ENCODE results near the gene PCYT2.
A peak's percentile ranks its signal among the peaks of the same experiment; 100 is the strongest.

Gene PCYT2

GRCh38 chr17:81926451-81927151 lies 15.4 kb upstream of the PCYT2 start (continued):
- TF ChIP-seq ZBTB6 (tag by site-specific recombination; IDR thresholded peaks at IDR 0.05) (no peak), ZBTB7A (tag by site-specific recombination; IDR thresholded peaks at IDR 0.05; ENCODE audit: low read depth) (peak; percentile 85)

GRCh38 chr17:81925860-81926450 lies 14.8 kb upstream of the PCYT2 start:
- no peak for TF ChIP-seq OSR2 (tag by site-specific recombination; IDR thresholded peaks at IDR 0.05)
- peak; percentile 63; the same call in 1 of the 2 replicates for TF ChIP-seq ZSCAN4 (tag by site-specific recombination; IDR thresholded peaks at IDR 0.05)
- no peak for TF ChIP-seq ZFP3 (tag by site-specific recombination; IDR thresholded peaks at IDR 0.05; ENCODE audit: low read depth)
- 0 out of 2 replicates have a peak, but pooled peaks have one; percentile 7 for TF ChIP-seq ZNF398 (tag by site-specific recombination; IDR thresholded peaks at IDR 0.05)
- 0 out of 2 replicates have a peak, but pooled peaks have one; percentile 51 for TF ChIP-seq HIC1 (tag by site-specific recombination; IDR thresholded peaks at IDR 0.05)
- no peak for TF ChIP-seq ZNF146 (tag by site-specific recombination; IDR thresholded peaks at IDR 0.05)
- no peak for TF ChIP-seq ZNF670 (tag by site-specific recombination; IDR thresholded peaks at IDR 0.05; ENCODE audit: low read depth)
- peak overlapping the region; percentile 79 for H3K4me3 ChIP-seq (ENCODE audit: low read depth, low read length)
- POLR2A ChIA-PET = interaction anchor here (0.5 to 3.2 kb wide), 17 partner anchors 9 to 1377 kb away, joined by 3 to 22 read pairs (median 4); partner anchors contain the start of genes ARL16, DCXR, HGS and LRRC45
- H3K27ac ChIP-seq (ENCODE audit: extremely low read depth, low read depth, low read length) = peak overlapping the region; percentile 90
- no peaks in the 10 kb centered on the region for H3K9me3 ChIP-seq (ENCODE audit: control insufficient read depth, insufficient read depth, low read depth, low read length)
- H3K36me3 ChIP-seq (ENCODE audit: control insufficient read depth in 2 of 2, insufficient read depth in 1 of 2, low read length in 2 of 2) = peaks cover 6 to 18% of the 10 kb centered on the region in 2 experiments; a peak in 1 of 3 replicates
- H3K4me1 ChIP-seq (ENCODE audit: control insufficient read depth, insufficient read depth, low read length) = peaks cover 3% of the 10 kb centered on the region; the same call in 1 of the 2 replicates
- CTCF ChIA-PET = interaction anchor here (0.7 to 1.7 kb wide), 4 partner anchors 9 to 113 kb away, joined by 3 to 11 read pairs (median 4); partner anchors contain the start of gene PCYT2

- no peak overlapping the region for H3K27ac ChIP-seq (ENCODE audit: extremely low read depth, low read depth, low read length)
- peaks cover 6 to 29% of the 10 kb centered on the region in 2 experiments; a peak in 1 of 3 replicates for H3K36me3 ChIP-seq (ENCODE audit: control insufficient read depth in 2 of 2, insufficient read depth in 1 of 2, low read length in 2 of 2)
- H3K9me3 ChIP-seq (ENCODE audit: control insufficient read depth, insufficient read depth, low read depth, low read length) = no peaks in the 10 kb centered on the region
- CTCF ChIA-PET = interaction anchor here (0.5 to 1.2 kb wide), 7 partner anchors 11 to 158 kb away, joined by 3 to 4 read pairs (median 3); partner anchors contain the start of gene PCYT2
- POLR2A ChIA-PET = interaction anchor here (0.6 to 3.2 kb wide), 10 partner anchors 8 to 1376 kb away, joined by 3 to 22 read pairs (median 4); partner anchors contain the start of genes DCXR, LRRC45, MRPL12 and SIRT7
- H3K4me3 ChIP-seq (ENCODE audit: low read depth, low read length) = no peak overlapping the region
- TF ChIP-seq ZNF600 (tag by site-specific recombination; IDR thresholded peaks at IDR 0.05) (peak; percentile 76), PBX3 (CRISPR knock-in tag; IDR thresholded peaks at IDR 0.05) (no peak), ZNF335 (tag by site-specific recombination; conservative IDR thresholded peaks at IDR 0.05) (no peak), ZNF24 (tag by site-specific recombination; IDR thresholded peaks at IDR 0.05) (no peak), ZNF488 (tag by site-specific recombination; IDR thresholded peaks at IDR 0.05) (no peak)
- H3K4me1 ChIP-seq (ENCODE audit: control insufficient read depth, insufficient read depth, low read length) = peaks cover 3% of the 10 kb centered on the region; the same call in 1 of the 2 replicates
Measured at GRCh38 chr17:81924557-81925532, 13.6 kb upstream of the PCYT2 start.

All from HEK293 (cell line).